Astrocyte (in vitro differentiated cells and primary cell): ENCODE data around the gene ZBTB47. TPM values are rescaled to one million over a fixed set of nuclear protein-coding genes. Genes with fewer than 3 reads are reported as not detected.
A peak's percentile ranks its signal among the peaks of the same experiment; 100 is the strongest.

Experiments
- DNase-seq: peaks from one replicate; pipeline ENCODE4 v3.0.0-alpha.2; 2010; ENCODE audit warnings: low read depth
- FAIRE-seq: peaks from 2 replicates; lab custom pipeline; 2011; peaks lifted over from hg19 to GRCh38; lab: Jason Lieb, UNC
- H2AFZ ChIP-seq: 2 replicates; pipeline ENCODE4 v1.6.0; 2012; ENCODE audit warnings: low read depth, low read length, inconsistent platforms
- H3K27ac ChIP-seq: 2 replicates; pipeline ENCODE4 v1.5.1; 2011; ENCODE audit warnings: low read depth, low read length, inconsistent platforms
- H3K27me3 ChIP-seq: 2 replicates; pipeline ENCODE4 v1.6.0; 2011; ENCODE audit warnings: low read length, inconsistent platforms; ENCODE audit not compliant: insufficient read depth
- H3K36me3 ChIP-seq: 2 replicates; pipeline ENCODE4 v1.5.1; 2011; ENCODE audit warnings: low read length, inconsistent platforms; ENCODE audit not compliant: insufficient read depth
- H3K4me1 ChIP-seq: 2 replicates; pipeline ENCODE4 v1.5.1; 2011; ENCODE audit warnings: low read length, inconsistent platforms; ENCODE audit not compliant: insufficient read depth
- H3K4me2 ChIP-seq: 2 replicates; pipeline ENCODE4 v1.6.0; 2012; ENCODE audit warnings: low read length, inconsistent platforms
- H3K4me3 ChIP-seq: 2 replicates; pipeline ENCODE4 v1.5.1; 2011; ENCODE audit warnings: low read depth, mild to moderate bottlenecking, low read length, inconsistent platforms; ENCODE audit not compliant: insufficient read depth
- H3K79me2 ChIP-seq: 2 replicates; pipeline ENCODE4 v1.6.0; 2012; ENCODE audit warnings: mild to moderate bottlenecking, low read length, inconsistent platforms; ENCODE audit not compliant: insufficient read depth
- H3K9ac ChIP-seq: 2 replicates; pipeline ENCODE4 v1.6.0; 2012; ENCODE audit warnings: mild to moderate bottlenecking, low read length, inconsistent platforms
- H3K9me3 ChIP-seq: 2 replicates; pipeline ENCODE4 v1.5.1; 2012; ENCODE audit warnings: low read depth, mild to moderate bottlenecking, low read length, inconsistent platforms; ENCODE audit not compliant: insufficient read depth
- H4K20me1 ChIP-seq: 2 replicates; pipeline ENCODE4 v1.6.0; 2012; ENCODE audit warnings: low read length, inconsistent platforms; ENCODE audit not compliant: insufficient read depth
- H3K27ac Mint-ChIP-seq: one replicate; pipeline ENCODE4 v1.8.0; 2021; ENCODE audit warnings: mild to moderate bottlenecking, mixed read lengths; ENCODE audit not compliant: unreplicated experiment
- H3K27me3 Mint-ChIP-seq: one replicate; pipeline ENCODE4 v1.8.0; 2021; ENCODE audit warnings: low read depth, mixed read lengths; ENCODE audit not compliant: unreplicated experiment
- H3K36me3 Mint-ChIP-seq: one replicate; pipeline ENCODE4 v1.8.0; 2021; ENCODE audit warnings: low read depth, mixed read lengths; ENCODE audit not compliant: unreplicated experiment
- H3K4me1 Mint-ChIP-seq: one replicate; pipeline ENCODE4 v1.8.0; 2021; ENCODE audit warnings: low read depth, mixed read lengths; ENCODE audit not compliant: unreplicated experiment
- H3K4me3 Mint-ChIP-seq: one replicate; pipeline ENCODE4 v1.8.0; 2021; ENCODE audit warnings: mild to moderate bottlenecking, moderate library complexity, mixed read lengths; ENCODE audit not compliant: unreplicated experiment
- H3K9me3 Mint-ChIP-seq: one replicate; pipeline ENCODE4 v1.8.0; 2021; ENCODE audit warnings: mild to moderate bottlenecking, mixed read lengths; ENCODE audit not compliant: unreplicated experiment
- CTCF ChIP-seq: IDR thresholded peaks from 2 replicates; pipeline ENCODE4 v1.5.1; 2011; ENCODE audit warnings: low read depth, mild to moderate bottlenecking, inconsistent platforms, low read length, moderate library complexity; ENCODE audit not compliant: insufficient read depth
- EZH2 ChIP-seq: IDR thresholded peaks from 2 replicates; pipeline ENCODE4 v1.6.1; 2012; ENCODE audit warnings: mild to moderate bottlenecking, low read length, inconsistent platforms; ENCODE audit not compliant: insufficient read depth
- total RNA-seq: library from RNA; stranded (reverse); gene quantifications from 2 replicates; pipeline ENCODE4 v1.2.1, GENCODE V29; 2021

ZBTB47 gene
- total RNA-seq, 1 donor from 2014 or later: 9.3 TPM

GRCh38 chr3:42654331-42655201 lies 1.1 kb downstream of the ZBTB47 start:
- FAIRE-seq: no peak
- H3K27me3 ChIP-seq: no peaks in the 10 kb centered on the region
- peaks cover 54% of the 10 kb centered on the region for H3K79me2 ChIP-seq
- H3K4me1 ChIP-seq: peaks cover 52% of the 10 kb centered on the region
- H3K4me3 ChIP-seq: peak overlapping the region; percentile 69
- peak overlapping the region; percentile 50 for H2AFZ ChIP-seq
- H3K36me3 ChIP-seq: no peaks in the 10 kb centered on the region
- H3K4me2 ChIP-seq: peak overlapping the region; percentile 97
- H3K9me3 Mint-ChIP-seq: no peaks in the 10 kb centered on the region
- no peaks in the 10 kb centered on the region for H3K27me3 Mint-ChIP-seq
- H3K36me3 Mint-ChIP-seq: peaks cover 6% of the 10 kb centered on the region
- H3K4me1 Mint-ChIP-seq: peaks cover 28% of the 10 kb centered on the region
- no peak for TF ChIP-seq CTCF
- no peak for TF ChIP-seq EZH2
- H3K9me3 ChIP-seq: no peaks in the 10 kb centered on the region
- peak; percentile 35 for DNase-seq
- H4K20me1 ChIP-seq: peaks cover 59% of the 10 kb centered on the region
- H3K27ac ChIP-seq: peak overlapping the region; percentile 74
- peak overlapping the region; percentile 89 for H3K9ac ChIP-seq
- H3K4me3 Mint-ChIP-seq: peak overlapping the region; percentile 77
- peak overlapping the region; percentile 53 for H3K27ac Mint-ChIP-seq

GRCh38 chr3:42655331-42655888 lies 1.9 kb downstream of the ZBTB47 start:
- H4K20me1 ChIP-seq: peaks cover 59% of the 10 kb centered on the region
- H3K79me2 ChIP-seq: peaks cover 47% of the 10 kb centered on the region
- Mint-ChIP-seq H3K27ac (peak overlapping the region; percentile 53), H3K4me1 (peaks cover 33% of the 10 kb centered on the region), H3K27me3 (no peaks in the 10 kb centered on the region), H3K36me3 (peaks cover 6% of the 10 kb centered on the region), H3K9me3 (no peaks in the 10 kb centered on the region), H3K4me3 (peak overlapping the region; percentile 77)
- H3K9ac ChIP-seq: peak overlapping the region; percentile 89
- DNase-seq (no peak), FAIRE-seq (no peak)
- H3K4me2 ChIP-seq: peak overlapping the region; percentile 97
- no peaks in the 10 kb centered on the region for H3K27me3 ChIP-seq
- no peaks in the 10 kb centered on the region for H3K36me3 ChIP-seq
- peak overlapping the region; percentile 74 for H3K27ac ChIP-seq
- no peaks in the 10 kb centered on the region for H3K9me3 ChIP-seq
- TF ChIP-seq EZH2 (no peak), CTCF (no peak)
- H3K4me1 ChIP-seq: peaks cover 55% of the 10 kb centered on the region
- H3K4me3 ChIP-seq: peak overlapping the region; percentile 69
- H2AFZ ChIP-seq: no peak overlapping the region
